HG03378 (cell line): Measurements from ENCODE around the gene ARF1.

Experiments
- ATAC-seq: cut with Tn5 transposase; IDR thresholded peaks from one replicate; pipeline ENCODE4 v1.9.1; 2021; ENCODE audit warnings: mild to moderate bottlenecking, moderate library complexity; ENCODE audit not compliant: unreplicated experiment

ARF1 gene

GRCh38 chr1:228082214-228082917, at the start of gene ARF1:
Gene ARF1 (plus strand): TSS chr1:228082708. CDS start chr1:228097115, 14,407 bp downstream.
- ATAC-seq: peak; percentile 65

- ATAC-seq: no peak
These were observed 49.1 kb upstream of the ARF1 start for GRCh38 chr1:228033376-228033775.

GRCh38 chr1:228034954-228035837, 47.3 kb upstream of the ARF1 start:
- ATAC-seq: no peak

GRCh38 chr1:228035844-228036243, 46.7 kb upstream of the ARF1 start:
- ATAC-seq: no peak

- no peak for ATAC-seq
These were observed 45.7 kb upstream of the ARF1 start for GRCh38 chr1:228036701-228037231.

GRCh38 chr1:228037401-228038386, 44.8 kb upstream of the ARF1 start:
- peak; percentile 88 for ATAC-seq

- ATAC-seq: no peak
These were observed 44.0 kb upstream of the ARF1 start for GRCh38 chr1:228038387-228039005.

GRCh38 chr1:228039006-228039903, 43.3 kb upstream of the ARF1 start:
- ATAC-seq: no peak

GRCh38 chr1:228039986-228040385, 42.5 kb upstream of the ARF1 start:
- ATAC-seq: no peak

GRCh38 chr1:228041316-228041715, 41.2 kb upstream of the ARF1 start:
- ATAC-seq: no peak

- no peak for ATAC-seq
These were observed 40.0 kb upstream of the ARF1 start for GRCh38 chr1:228042508-228042907.

- ATAC-seq: no peak
These were observed 39.1 kb upstream of the ARF1 start for GRCh38 chr1:228043281-228043848.

- no peak for ATAC-seq
These were observed 37.5 kb upstream of the ARF1 start for GRCh38 chr1:228044961-228045360.

- ATAC-seq: no peak
These were observed 37.1 kb upstream of the ARF1 start for GRCh38 chr1:228045405-228045804.

- ATAC-seq: no peak
These were observed 36.6 kb upstream of the ARF1 start for GRCh38 chr1:228045871-228046270.

- no peak for ATAC-seq
These were observed 35.9 kb upstream of the ARF1 start for GRCh38 chr1:228046421-228047182.

- no peak for ATAC-seq
These were observed 35.4 kb upstream of the ARF1 start for GRCh38 chr1:228047183-228047466.

- no peak for ATAC-seq
These were observed 34.4 kb upstream of the ARF1 start for GRCh38 chr1:228048120-228048519.
